Keratinocyte (primary cell): ENCODE data around the gene NSUN2.
"Not testable (repeated sequence)": the region's sequence is repeated elsewhere in the genome, so short reads cannot be mapped to it uniquely, and the experiment has no call there.

Experiments
- CTCF ChIP-seq, 3 experiments: IDR thresholded peaks in 1 of 3; conservative IDR thresholded peaks in 1 of 3; optimal IDR thresholded peaks in 1 of 3; 2 replicates in 2 of 3; 3 replicates in 1 of 3; pipeline versions ENCODE3 to v1.5.1; 2011; ENCODE audit warnings: low read length in 3 of 3, mild to moderate bottlenecking in 3 of 3, moderate library complexity in 2 of 3, control low read depth in 1 of 3, inconsistent platforms in 1 of 3; ENCODE audit not compliant: insufficient read depth in 2 of 3; ENCODE audit errors: extremely low read depth in 1 of 3
- EZH2 ChIP-seq: IDR thresholded peaks from one replicate; pipeline ENCODE4 v1.6.1; 2012; ENCODE audit warnings: inconsistent platforms, mild to moderate bottlenecking, low read length, moderate library complexity

- not testable (repeated sequence) for TF ChIP-seq CTCF (optimal IDR thresholded peaks at IDR 0.05 in 1 of 3, IDR thresholded peaks at IDR 0.05 in 1 of 3, conservative IDR thresholded peaks at IDR 0.05 in 1 of 3; ENCODE audit: extremely low read depth in 1 of 3, insufficient read depth in 2 of 3, low read length in 3 of 3); EZH2
Observed at GRCh38 chr5:6668717-6669116, 35.9 kb upstream of the NSUN2 start.
